Jurkat, Clone E6-1 (cell line): Measurements from ENCODE around the gene ATXN7.

Experiments used
- DNase-seq: peaks from one replicate; pipeline ENCODE4 v3.0.0-alpha.2; 2011; ENCODE audit warnings: low read depth, low spot score
- H3K4me3 ChIP-seq: 2 replicates; pipeline ENCODE4 v1.5.1; 2011; ENCODE audit warnings: mild to moderate bottlenecking, low read length, control low read depth, moderate library complexity

ATXN7 gene

GRCh38 chr3:63998852-63999754, 135.4 kb downstream of the ATXN7 start:
- no peak overlapping the region for H3K4me3 ChIP-seq
- DNase-seq: no peak

GRCh38 chr3:64000453-64001055, 136.9 kb downstream of the ATXN7 start:
- H3K4me3 ChIP-seq: no peak overlapping the region
- DNase-seq: no peak

- no peak for DNase-seq
Observed at GRCh38 chr3:64002233-64002632, 138.6 kb downstream of the ATXN7 start.

DNA sequence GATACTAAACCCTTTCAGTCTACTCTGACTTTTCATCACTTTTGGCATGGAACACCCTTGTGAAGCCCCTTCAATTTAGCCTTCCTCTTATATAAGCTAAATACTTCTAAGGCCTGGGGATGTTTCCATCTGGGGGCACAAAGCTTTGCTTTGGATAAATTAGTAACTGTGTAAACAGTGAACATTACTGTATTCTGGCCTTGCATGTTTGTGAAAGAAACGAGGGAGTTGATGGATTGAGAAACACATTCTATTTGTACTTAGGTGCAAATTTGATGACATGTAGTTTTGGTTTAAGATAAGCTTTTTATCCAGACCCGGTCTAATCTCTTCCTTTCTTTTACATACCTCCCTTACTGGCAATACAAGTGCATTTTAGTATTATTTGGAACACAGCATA, 139.9 kb downstream of the ATXN7 start:
- DNase-seq: no peak
- H3K4me3 ChIP-seq: no peak overlapping the region

More at GRCh38 chr3:64002233-64002632, 138.6 kb downstream of the ATXN7 start:
- no peak overlapping the region for H3K4me3 ChIP-seq

DNA sequence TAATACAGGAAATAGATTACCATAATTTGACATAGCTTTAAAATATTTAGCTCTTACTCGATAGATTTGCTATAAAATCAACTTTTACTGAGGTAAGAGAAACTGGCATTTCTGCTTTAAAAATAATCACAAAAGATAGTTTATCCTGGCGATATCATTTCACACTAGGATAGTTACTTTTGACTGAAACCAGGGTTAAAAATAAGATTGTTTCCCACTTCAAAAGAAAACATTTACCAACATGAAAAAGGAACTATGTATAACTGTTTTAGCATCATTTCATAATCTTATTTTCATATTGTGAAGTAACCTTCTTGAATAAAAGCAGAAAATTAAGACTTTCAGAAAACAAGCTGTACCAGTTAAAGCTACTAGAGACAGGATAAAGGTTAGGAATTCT, 144.3 kb downstream of the ATXN7 start:
- H3K4me3 ChIP-seq: no peak overlapping the region
- no peak for DNase-seq

DNA sequence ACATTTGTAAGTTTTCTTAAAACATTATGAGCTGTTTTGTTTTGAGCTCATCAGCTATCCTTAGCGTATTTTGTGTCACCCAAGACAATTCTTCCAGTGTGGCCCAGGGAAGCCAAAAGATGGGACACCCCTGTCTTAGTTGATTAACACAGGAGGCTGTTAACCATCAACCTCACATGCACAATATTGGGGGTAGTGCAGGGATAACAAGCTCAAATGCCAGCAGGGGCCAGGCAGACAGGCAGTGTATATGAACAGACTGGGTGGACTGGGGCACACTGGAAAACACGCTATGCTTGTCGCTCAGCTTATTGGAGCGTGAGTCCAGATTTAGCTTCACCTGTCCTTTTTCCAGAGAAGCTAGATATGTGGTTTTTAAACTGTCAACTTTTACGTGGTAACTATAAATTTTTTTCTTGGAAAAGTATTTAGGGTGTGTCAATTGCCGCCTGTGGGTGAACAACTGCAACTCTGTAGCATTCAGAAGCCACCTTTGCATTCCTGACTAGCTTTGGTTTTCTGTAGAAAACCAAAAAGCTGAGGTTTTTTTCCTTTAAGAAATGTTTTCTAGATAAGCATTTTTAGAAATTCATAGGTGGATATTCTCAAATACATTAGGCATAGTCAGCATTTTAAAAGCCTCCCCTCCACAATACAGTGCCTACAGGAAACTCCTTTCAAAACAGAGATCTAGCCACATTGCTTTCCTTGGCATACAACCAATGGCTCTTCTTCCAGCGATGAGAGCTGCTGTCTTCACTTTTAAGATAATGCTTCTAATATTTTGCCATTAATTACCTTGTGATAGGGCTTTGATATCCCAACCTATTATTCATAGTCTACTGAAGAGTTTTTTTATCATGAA, 145.1 kb downstream of the ATXN7 start:
- H3K4me3 ChIP-seq: no peak overlapping the region
- DNase-seq: no peak

DNA sequence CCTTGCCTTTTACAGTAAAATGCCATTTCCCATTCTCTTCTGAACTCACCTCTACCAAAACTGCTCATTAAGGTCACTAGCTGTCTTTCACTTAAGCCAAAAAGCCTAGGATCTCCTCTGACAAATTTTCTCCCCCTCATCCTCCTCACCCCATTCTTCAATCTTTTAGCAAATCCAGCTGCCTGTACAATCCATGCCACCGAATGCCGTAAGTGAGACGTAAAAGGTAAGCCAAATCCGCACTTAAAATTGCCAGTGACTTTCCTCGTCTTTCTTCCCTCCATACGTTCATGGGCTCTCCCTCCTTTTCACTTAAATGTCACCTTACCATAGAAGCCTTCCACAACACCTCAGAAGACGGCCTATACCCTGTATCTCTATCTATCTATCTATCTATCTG, 145.9 kb downstream of the ATXN7 start:
- no peak overlapping the region for H3K4me3 ChIP-seq
- DNase-seq: no peak

DNA sequence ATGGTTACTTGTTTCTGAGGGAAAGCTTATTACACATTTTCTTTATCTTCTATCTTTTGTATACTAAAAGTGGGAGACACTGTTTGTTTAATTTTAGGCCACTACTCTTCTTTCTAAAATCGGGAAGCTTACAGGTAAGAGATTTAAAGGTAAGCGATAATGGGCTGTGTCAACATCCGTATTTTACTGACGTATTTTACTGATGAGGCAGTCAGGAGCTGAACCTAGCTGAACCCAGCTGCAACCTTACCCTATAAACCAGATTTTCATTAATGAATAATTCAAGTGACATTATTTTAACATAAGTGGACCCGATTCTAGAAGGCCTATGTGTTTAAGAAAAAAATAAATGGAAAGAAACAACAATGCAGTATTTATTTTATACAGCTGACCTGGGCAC, 146.5 kb downstream of the ATXN7 start:
- H3K4me3 ChIP-seq: no peak overlapping the region
- DNase-seq: no peak

DNA sequence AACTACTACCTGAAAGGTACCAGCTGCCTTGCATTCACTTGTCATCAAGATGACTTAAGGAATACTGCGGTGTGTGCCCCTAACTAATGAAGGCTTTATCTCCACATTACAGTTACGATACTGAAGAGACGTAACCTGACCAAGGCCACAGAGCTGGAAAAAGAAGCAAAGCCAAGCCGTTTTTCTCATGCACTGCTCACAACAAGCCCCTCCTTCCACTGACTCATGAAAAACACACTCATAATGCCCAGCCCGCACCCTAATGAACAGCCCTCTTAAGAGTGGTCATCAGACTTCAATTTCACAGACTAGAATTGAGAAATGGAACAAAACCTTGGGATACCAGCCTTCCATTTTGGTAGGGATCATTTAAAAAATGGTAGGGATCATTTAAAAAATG, 148.0 kb downstream of the ATXN7 start:
- DNase-seq: no peak
- no peak overlapping the region for H3K4me3 ChIP-seq

DNA sequence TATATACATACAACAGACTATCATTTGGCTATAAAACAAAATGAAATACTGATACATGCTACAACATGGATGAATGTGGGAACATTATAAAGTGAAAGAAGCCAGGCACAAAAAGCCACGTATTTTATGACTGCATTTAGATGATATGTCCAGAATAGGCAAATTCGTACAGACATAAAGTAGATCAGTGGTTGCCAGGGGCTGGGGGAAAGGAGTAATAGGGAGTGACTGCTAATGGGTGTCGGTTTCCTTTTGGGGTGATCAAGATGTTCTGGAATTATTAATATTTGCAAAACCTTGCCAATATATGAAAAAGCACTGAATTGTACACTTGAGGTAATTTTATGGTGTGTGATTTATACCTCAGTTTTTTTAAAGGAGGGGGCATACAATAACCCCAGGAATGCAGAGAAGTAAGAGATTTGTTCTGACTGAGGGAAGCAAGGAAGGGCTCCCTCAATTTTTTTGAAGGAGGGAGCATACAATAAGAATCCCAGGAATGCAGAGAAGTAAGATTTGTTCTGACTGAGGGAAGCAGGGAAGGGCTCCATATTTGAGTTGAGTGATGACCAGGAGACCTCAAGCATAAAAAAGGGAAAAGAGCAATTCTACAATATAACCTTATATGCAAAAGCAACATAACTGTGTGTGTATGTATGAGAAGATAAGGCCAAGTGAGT, 153.4 kb downstream of the ATXN7 start:
- DNase-seq: no peak
- H3K4me3 ChIP-seq: no peak overlapping the region

GRCh38 chr3:64019271-64019670, 155.6 kb downstream of the ATXN7 start:
- no peak for DNase-seq
- H3K4me3 ChIP-seq: no peak overlapping the region

- no peak overlapping the region for H3K4me3 ChIP-seq
Observed at GRCh38 chr3:64019879-64020278, 156.2 kb downstream of the ATXN7 start.

DNA sequence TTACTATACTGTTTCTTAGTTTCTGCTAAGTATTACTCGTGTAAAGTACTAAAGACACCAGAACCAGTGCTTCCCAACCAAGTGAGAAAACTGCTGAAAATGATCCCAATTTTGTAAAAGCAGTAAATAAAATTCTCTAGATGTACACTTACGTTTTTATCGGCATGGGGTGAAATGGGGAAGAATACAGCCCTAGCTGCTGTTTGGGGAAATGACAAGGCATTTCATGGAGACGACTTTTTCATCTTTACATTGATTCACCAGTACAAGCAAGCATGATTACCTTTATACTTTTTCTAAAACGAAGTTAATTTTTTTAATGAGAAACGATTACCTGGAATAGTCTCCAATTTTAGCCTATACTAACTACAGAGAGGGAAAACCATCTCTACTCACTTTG, 158.3 kb downstream of the ATXN7 start:
- peak overlapping the region; percentile 90 for H3K4me3 ChIP-seq
- DNase-seq: no peak

More at GRCh38 chr3:64019879-64020278, 156.2 kb downstream of the ATXN7 start:
- no peak for DNase-seq

- peak overlapping the region; percentile 90 for H3K4me3 ChIP-seq
- no peak for DNase-seq
Observed at GRCh38 chr3:64022451-64023186, 159.0 kb downstream of the ATXN7 start.

DNA sequence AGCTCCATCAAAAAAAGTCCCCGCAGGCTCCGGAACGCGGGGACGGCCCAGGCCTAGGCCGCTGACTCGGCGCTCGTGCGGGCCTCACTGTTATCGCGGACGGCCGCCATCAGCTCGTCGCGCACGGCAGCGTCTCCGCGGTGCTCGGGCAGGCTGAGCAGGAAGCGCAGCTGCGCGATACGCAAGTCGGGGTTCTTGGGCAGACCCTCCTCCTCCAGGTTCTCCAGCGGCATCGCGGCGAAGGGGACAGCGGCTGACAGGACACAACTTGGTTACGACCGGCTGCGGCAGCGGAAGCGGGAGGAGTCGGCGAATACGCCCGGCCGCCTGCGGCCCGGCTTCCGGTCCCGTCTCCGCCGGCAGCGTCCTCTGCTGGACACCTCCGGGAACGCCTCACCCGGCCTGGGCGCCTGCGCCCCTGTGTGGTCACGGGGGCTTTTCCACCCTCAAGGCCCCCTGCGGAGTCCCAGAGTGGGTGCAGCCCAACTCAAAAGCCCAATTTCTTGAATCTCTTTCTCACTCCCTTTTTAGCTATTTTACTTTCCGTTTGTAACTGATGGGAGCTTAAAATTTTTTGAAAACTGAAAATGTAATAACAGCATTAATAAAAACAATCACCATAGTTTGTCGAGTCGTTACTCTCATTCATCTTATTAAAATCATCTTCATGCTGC, 159.7 kb downstream of the ATXN7 start, which contains the start of gene PSMD6:
Gene PSMD6, minus strand, starts transcription at position 308 of the 674 bp plus-strand sequence. Its CDS starts 75 bp downstream, at position 233.
- H3K4me3 ChIP-seq: peak within 1 kb of the TSS; percentile 90
- peak; percentile 78 for DNase-seq

- H3K4me3 ChIP-seq: peak overlapping the region; percentile 90; the same call in 1 of the 2 replicates
- no peak for DNase-seq
Observed at GRCh38 chr3:64023861-64024223, 160.2 kb downstream of the ATXN7 start.

DNA sequence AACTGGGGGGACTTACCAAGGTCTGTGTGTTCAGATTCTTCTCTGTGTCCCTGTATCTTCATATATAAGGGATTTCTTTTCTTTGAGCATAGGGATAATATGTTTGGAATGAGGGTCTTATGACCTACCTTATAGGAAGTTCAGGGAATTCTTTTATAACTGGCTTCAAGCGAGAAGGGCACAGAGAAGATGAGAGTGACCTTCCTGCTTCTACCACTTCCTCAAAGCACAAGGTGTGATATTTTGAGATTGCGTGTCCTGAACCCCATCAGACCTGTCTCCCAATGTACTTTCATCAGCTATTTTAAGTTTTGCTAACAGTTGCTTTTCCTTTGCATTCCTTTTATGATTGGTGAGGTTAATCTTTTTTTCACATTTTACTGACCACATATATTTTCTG, 162.7 kb downstream of the ATXN7 start:
- H3K4me3 ChIP-seq: no peak overlapping the region
- no peak for DNase-seq

DNA sequence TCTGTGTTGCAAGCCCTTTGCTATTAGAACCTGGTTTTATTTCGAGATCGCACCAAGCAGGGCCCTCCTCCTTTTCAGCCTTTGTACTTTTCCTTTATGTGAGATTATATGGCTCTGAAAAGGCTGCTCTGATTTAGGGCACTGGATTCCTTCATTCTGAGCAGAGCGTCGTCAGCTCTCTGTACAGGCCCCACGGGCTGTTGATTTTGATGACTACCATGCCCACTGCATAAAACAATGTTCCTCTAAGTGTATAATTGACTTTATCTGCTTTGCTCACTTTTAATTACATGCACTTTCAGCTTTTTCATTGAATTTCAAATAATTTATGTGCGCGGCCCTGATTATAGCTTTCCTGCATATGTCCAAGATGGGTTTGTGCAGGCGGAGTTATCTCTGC, 164.0 kb downstream of the ATXN7 start:
- no peak overlapping the region for H3K4me3 ChIP-seq
- DNase-seq: no peak
